Hepatocyte (in vitro differentiated cells): ENCODE measurements around the gene RGPD8. TPM values are rescaled to one million over a fixed set of nuclear protein-coding genes. Genes with fewer than 3 reads are reported as not detected.
A peak's percentile ranks its signal among the peaks of the same experiment; 100 is the strongest.

Experiments used
- DNase-seq: peaks from one replicate; pipeline ENCODE4 v3.0.0-alpha.2; 2016; ENCODE audit warnings: low spot score
- H2AFZ ChIP-seq: fragments of 200-600 bp; sonication (generic); 2 replicates; pipeline ENCODE4 v1.6.0; 2016; ENCODE audit warnings: antibody characterized with exemption, mild to moderate bottlenecking
- H3K27ac ChIP-seq: fragments of 200-600 bp; sonication (generic); 2 replicates; pipeline ENCODE4 v1.5.1; 2016; ENCODE audit warnings: mild to moderate bottlenecking
- H3K27me3 ChIP-seq: fragments of 200-600 bp; sonication (generic); 2 replicates; pipeline ENCODE4 v1.6.1; 2016
- H3K36me3 ChIP-seq: fragments of 200-600 bp; sonication (generic); replicated peaks from 2 replicates; pipeline ENCODE4 v1.5.1; 2016; ENCODE audit warnings: low read depth; ENCODE audit not compliant: insufficient read depth
- H3K4me1 ChIP-seq: fragments of 200-600 bp; sonication (generic); 2 replicates; pipeline ENCODE4 v1.5.1; 2016; ENCODE audit warnings: mild to moderate bottlenecking, moderate library complexity; ENCODE audit not compliant: insufficient read depth
- H3K4me2 ChIP-seq: fragments of 200-600 bp; sonication (generic); 2 replicates; pipeline ENCODE4 v1.6.0; 2016
- H3K4me3 ChIP-seq: fragments of 200-600 bp; sonication (generic); 2 replicates; pipeline ENCODE4 v1.5.1; 2016; ENCODE audit warnings: mild to moderate bottlenecking
- H3K79me2 ChIP-seq: fragments of 200-600 bp; sonication (generic); 2 replicates; pipeline ENCODE4 v1.6.0; 2017; ENCODE audit warnings: mild to moderate bottlenecking
- H3K9me2 ChIP-seq: fragments of 200-600 bp; sonication (generic); replicated peaks from 2 replicates; pipeline ENCODE4 v1.6.0; 2017; ENCODE audit warnings: mild to moderate bottlenecking; ENCODE audit not compliant: insufficient read depth
- H3K9me3 ChIP-seq: fragments of 200-600 bp; sonication (generic); 2 replicates; pipeline ENCODE4 v1.5.1; 2016; ENCODE audit warnings: low read depth, mild to moderate bottlenecking
- H4K20me1 ChIP-seq: fragments of 200-600 bp; sonication (generic); 2 replicates; pipeline ENCODE4 v1.6.0; 2016; ENCODE audit warnings: mild to moderate bottlenecking; ENCODE audit not compliant: insufficient read depth, poor library complexity, severe bottlenecking
- EZH2 ChIP-seq: fragments of 200-600 bp; sonication (generic); IDR thresholded peaks from 2 replicates; pipeline ENCODE4 v1.6.1; 2016; ENCODE audit warnings: antibody characterized with exemption, mild to moderate bottlenecking, borderline replicate concordance
- EZH2phosphoT487 ChIP-seq: fragments of 200-600 bp; sonication (generic); IDR thresholded peaks from one replicate; pipeline ENCODE4 v1.6.1; 2018; ENCODE audit warnings: antibody characterized with exemption, mild to moderate bottlenecking, low read depth, moderate library complexity; ENCODE audit not compliant: unreplicated experiment, severe bottlenecking
- WGBS: methylation state at CpG from one replicate; pipeline ENCODE4 v1.1.6; 2016; ENCODE audit warnings: low lambda C conversion rate; ENCODE audit errors: missing lambda C conversion rate; 5-methylcytosine and 5-hydroxymethylcytosine counted together
- polyA plus RNA-seq: library from polyadenylated mRNA; unstranded; fragments of >200 nt; fragmentation: Nextera tagmentation; extraction: Ambion mirVana; gene quantifications from 2 replicates; pipeline ENCODE4 v1.2.1, GENCODE V29; 2016
- total RNA-seq: library from RNA; depleted of rRNA; stranded (reverse); fragments of >200 nt; gene quantifications from 2 replicates; pipeline ENCODE4 v1.2.3, GENCODE V29; 2014
- TF ChIP-seq, protein P1 (sequence below): fragments of 200-600 bp; sonication (generic); IDR thresholded peaks from 2 replicates; pipeline ENCODE4 v1.5.1; 2016; ENCODE audit warnings: antibody characterized with exemption, mild to moderate bottlenecking; ENCODE audit not compliant: poor library complexity

Gene RGPD8
- total and polyA plus RNA-seq, 2 experiments from 2014 or later = 1.0 to 17.4 TPM

GRCh38 chr2:112340475-112341267 is 92.8 kb downstream of the RGPD8 start:
- H3K79me2 ChIP-seq = no peaks in the 10 kb centered on the region
- no peak overlapping the region for H3K4me3 ChIP-seq
- no peaks in the 10 kb centered on the region for H4K20me1 ChIP-seq
- WGBS = 80% methylated on average over 9 of the region's 9 CpGs
- peak overlapping the region; percentile 44 for H3K27ac ChIP-seq
- TF ChIP-seq, protein P1, sequence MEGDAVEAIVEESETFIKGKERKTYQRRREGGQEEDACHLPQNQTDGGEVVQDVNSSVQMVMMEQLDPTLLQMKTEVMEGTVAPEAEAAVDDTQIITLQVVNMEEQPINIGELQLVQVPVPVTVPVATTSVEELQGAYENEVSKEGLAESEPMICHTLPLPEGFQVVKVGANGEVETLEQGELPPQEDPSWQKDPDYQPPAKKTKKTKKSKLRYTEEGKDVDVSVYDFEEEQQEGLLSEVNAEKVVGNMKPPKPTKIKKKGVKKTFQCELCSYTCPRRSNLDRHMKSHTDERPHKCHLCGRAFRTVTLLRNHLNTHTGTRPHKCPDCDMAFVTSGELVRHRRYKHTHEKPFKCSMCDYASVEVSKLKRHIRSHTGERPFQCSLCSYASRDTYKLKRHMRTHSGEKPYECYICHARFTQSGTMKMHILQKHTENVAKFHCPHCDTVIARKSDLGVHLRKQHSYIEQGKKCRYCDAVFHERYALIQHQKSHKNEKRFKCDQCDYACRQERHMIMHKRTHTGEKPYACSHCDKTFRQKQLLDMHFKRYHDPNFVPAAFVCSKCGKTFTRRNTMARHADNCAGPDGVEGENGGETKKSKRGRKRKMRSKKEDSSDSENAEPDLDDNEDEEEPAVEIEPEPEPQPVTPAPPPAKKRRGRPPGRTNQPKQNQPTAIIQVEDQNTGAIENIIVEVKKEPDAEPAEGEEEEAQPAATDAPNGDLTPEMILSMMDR = no peak
- TF ChIP-seq EZH2 (no peak), EZH2phosphoT487 (no peak)
- H3K27me3 ChIP-seq = no peaks in the 10 kb centered on the region
- no peaks in the 10 kb centered on the region for H3K9me2 ChIP-seq
- DNase-seq = peak; percentile 22
- H2AFZ ChIP-seq = no peak overlapping the region
- H3K4me2 ChIP-seq = peak overlapping the region; percentile 32
- peaks cover 30% of the 10 kb centered on the region for H3K4me1 ChIP-seq
- H3K9me3 ChIP-seq = no peaks in the 10 kb centered on the region
- H3K36me3 ChIP-seq = no peaks in the 10 kb centered on the region

- no peak for DNase-seq
Observed at GRCh38 chr2:112339986-112340385, 93.5 kb downstream of the RGPD8 start.

DNA sequence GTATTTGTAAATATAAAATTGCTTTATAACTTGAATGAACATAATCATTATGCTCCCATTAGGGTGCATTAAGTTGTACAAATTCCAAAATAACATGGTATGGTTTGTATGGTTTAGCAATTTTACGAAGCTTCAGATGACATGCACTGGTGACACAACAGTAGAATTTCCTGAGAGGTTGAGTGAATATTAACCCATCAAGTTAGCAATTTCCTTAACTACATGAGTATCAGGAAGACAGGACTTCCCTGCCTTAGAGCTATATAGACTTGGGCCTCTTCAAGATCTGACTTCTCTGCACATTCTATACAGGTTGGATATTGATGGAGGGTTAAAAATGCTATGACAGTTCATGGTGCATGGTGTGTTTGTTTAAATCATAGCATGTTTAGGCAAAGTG is 97.8 kb downstream of the RGPD8 start:
- no peak for DNase-seq
- H3K9me2 ChIP-seq = no peaks in the 10 kb centered on the region
- no peaks in the 10 kb centered on the region for H3K9me3 ChIP-seq
- no peak overlapping the region for H3K4me3 ChIP-seq
- no peaks in the 10 kb centered on the region for H3K36me3 ChIP-seq
- no peaks in the 10 kb centered on the region for H3K79me2 ChIP-seq
- no peaks in the 10 kb centered on the region for H3K27me3 ChIP-seq
- H3K27ac ChIP-seq = no peak overlapping the region
- peaks cover 15% of the 10 kb centered on the region for H3K4me1 ChIP-seq
- no peak overlapping the region for H2AFZ ChIP-seq
- 96% methylated on average over 1 of the region's 1 CpG for whole genome bisulfite sequencing
- no peak overlapping the region for H3K4me2 ChIP-seq
- no peaks in the 10 kb centered on the region for H4K20me1 ChIP-seq
- TF ChIP-seq EZH2phosphoT487 (no peak), EZH2 (no peak)
- TF ChIP-seq, protein P1 = no peak

More at GRCh38 chr2:112339986-112340385, 93.5 kb downstream of the RGPD8 start:
- no peak overlapping the region for H3K4me3 ChIP-seq
- no peaks in the 10 kb centered on the region for H3K9me3 ChIP-seq
- 37% methylated on average over 2 of the region's 2 CpGs for WGBS
- TF ChIP-seq EZH2 (no peak), EZH2phosphoT487 (no peak)
- TF ChIP-seq, protein P1 = no peak
- H3K36me3 ChIP-seq = no peaks in the 10 kb centered on the region
- H4K20me1 ChIP-seq = no peaks in the 10 kb centered on the region
- H3K27me3 ChIP-seq = no peaks in the 10 kb centered on the region
- H3K4me2 ChIP-seq = peak overlapping the region; percentile 32
- H3K79me2 ChIP-seq = no peaks in the 10 kb centered on the region
- H2AFZ ChIP-seq = no peak overlapping the region
- H3K4me1 ChIP-seq = peaks cover 30% of the 10 kb centered on the region
- H3K9me2 ChIP-seq = no peaks in the 10 kb centered on the region
- H3K27ac ChIP-seq = peak overlapping the region; percentile 44
